ENCODE results near the gene CERS6. TPM values are rescaled to one million over a fixed set of nuclear protein-coding genes. Genes with fewer than 3 reads are reported as not detected.
A peak's percentile ranks its signal among the peaks of the same experiment; 100 is the strongest.

The CERS6 gene
- total RNA-seq, 4 donors from 2014 or later, result 42.3 to 62.1 (median 50.6) TPM

DNA sequence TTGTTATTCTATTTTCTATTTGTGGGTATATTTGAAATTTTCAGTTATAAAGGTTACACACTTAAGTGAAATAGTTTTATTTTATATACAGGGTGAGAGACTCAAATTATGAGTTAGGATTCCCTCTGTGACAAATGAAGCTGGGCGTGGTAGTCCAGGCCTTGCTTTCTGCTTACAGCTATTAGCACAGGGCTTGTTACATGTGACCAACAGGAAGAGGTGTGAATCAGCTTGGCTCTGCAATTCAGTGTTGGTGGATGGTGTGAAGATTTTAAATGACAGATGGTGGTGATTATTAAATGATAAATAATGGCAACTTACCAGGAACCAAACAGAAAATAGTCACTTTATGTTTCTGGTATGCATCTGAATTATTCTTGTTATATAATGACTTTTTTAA is 282.0 kb downstream of the CERS6 start:
- Histone ChIP-seq H3K4me3 (no peak overlapping the region), H3K27ac (no peak overlapping the region), H3K4me1 (no peaks in the 10 kb centered on the region), H3K27me3 (no peaks in the 10 kb centered on the region), H3K36me3 (no peaks in the 10 kb centered on the region), H3K9me3 (no peaks in the 10 kb centered on the region)
- intact Hi-C loops (cut with DNase I; ENCODE audit: low total_unique reads) (no loop called here), in situ Hi-C loops (cut with MboI; ENCODE audit: low pct_ligation_motif_present in 1 of 4, low pct_unique_long_range_greater_than_20kb in 1 of 4, low sequenced_read_pairs in 3 of 4) (no loop called here)
- DNase-seq, result peak; percentile 14
- WGBS, 2 donors (ENCODE audit: low coverage in 1 of 2), result 90 to 93% methylated on average over 1 of the region's 1 CpG
- TF ChIP-seq, protein P1, sequence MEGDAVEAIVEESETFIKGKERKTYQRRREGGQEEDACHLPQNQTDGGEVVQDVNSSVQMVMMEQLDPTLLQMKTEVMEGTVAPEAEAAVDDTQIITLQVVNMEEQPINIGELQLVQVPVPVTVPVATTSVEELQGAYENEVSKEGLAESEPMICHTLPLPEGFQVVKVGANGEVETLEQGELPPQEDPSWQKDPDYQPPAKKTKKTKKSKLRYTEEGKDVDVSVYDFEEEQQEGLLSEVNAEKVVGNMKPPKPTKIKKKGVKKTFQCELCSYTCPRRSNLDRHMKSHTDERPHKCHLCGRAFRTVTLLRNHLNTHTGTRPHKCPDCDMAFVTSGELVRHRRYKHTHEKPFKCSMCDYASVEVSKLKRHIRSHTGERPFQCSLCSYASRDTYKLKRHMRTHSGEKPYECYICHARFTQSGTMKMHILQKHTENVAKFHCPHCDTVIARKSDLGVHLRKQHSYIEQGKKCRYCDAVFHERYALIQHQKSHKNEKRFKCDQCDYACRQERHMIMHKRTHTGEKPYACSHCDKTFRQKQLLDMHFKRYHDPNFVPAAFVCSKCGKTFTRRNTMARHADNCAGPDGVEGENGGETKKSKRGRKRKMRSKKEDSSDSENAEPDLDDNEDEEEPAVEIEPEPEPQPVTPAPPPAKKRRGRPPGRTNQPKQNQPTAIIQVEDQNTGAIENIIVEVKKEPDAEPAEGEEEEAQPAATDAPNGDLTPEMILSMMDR (IDR thresholded peaks at IDR 0.05), result no peak
- TF ChIP-seq POLR2A (IDR thresholded peaks at IDR 0.05) (no peak), EP300 (IDR thresholded peaks at IDR 0.05; ENCODE audit: low read depth) (no peak), POLR2AphosphoS5 (IDR thresholded peaks at IDR 0.05) (no peak)

DNA sequence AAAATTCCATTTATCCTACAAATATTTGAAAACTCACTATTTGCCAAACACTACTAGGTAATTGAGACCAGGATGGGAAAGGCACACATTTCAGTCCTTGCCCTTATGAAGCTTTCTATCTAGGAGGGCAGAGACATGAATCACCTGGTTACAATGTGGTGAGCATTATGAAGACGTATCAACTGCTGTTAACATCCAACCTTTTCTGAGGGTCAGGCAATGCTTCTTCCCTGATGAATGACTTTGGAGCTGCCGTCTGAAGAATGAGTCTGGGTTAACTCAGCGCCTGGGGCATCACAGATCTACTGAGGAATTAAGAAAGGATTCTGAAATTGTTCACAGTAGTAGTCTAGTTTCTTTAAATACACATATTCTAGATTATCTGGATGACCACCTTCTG is 284.3 kb downstream of the CERS6 start:
- Histone ChIP-seq H3K27ac (no peak overlapping the region), H3K4me1 (no peaks in the 10 kb centered on the region), H3K4me3 (no peak overlapping the region), H3K36me3 (no peaks in the 10 kb centered on the region), H3K9me3 (no peaks in the 10 kb centered on the region), H3K27me3 (no peaks in the 10 kb centered on the region)
- TF ChIP-seq, protein P1 (IDR thresholded peaks at IDR 0.05), result no peak
- TF ChIP-seq POLR2A (IDR thresholded peaks at IDR 0.05) (no peak), POLR2AphosphoS5 (IDR thresholded peaks at IDR 0.05) (no peak), EP300 (IDR thresholded peaks at IDR 0.05; ENCODE audit: low read depth) (no peak)
- intact Hi-C loops (cut with DNase I; ENCODE audit: low total_unique reads), result no loop called here
- in situ Hi-C loops (cut with MboI; ENCODE audit: low pct_ligation_motif_present in 1 of 4, low pct_unique_long_range_greater_than_20kb in 1 of 4, low sequenced_read_pairs in 3 of 4), result no loop called here
- 91 to 92% methylated on average over 3 of the region's 3 CpGs for WGBS, 2 donors (ENCODE audit: low coverage in 1 of 2)
- DNase-seq, result no peak

DNA sequence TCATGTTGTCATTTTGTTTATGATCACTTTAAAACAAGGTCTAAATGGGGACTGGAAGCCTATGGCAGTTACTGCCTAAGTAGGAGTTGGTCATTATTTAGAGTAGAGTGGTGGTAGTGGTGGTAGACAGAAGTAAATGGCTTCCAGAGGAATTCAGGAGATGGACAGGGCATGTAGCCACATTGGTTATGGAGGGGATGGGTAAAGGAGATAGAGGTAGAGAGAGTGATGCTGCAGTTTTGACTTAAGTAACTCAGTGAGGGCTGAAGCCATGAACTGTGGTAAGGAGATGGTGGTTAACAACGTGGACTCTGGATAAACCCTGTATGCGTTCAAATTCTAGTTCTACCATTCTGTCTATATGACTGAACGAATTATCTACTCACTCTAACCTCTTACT is 284.7 kb downstream of the CERS6 start:
- intact Hi-C loops (cut with DNase I; ENCODE audit: low total_unique reads) (no loop called here), in situ Hi-C loops (cut with MboI; ENCODE audit: low pct_ligation_motif_present in 1 of 4, low pct_unique_long_range_greater_than_20kb in 1 of 4, low sequenced_read_pairs in 3 of 4) (no loop called here)
- no peaks in the 10 kb centered on the region for H3K36me3 ChIP-seq
- no peak overlapping the region for H3K4me3 ChIP-seq
- 67 to 84% methylated on average over 2 to 3 of the region's 3 CpGs for WGBS, 2 donors (ENCODE audit: low coverage in 1 of 2)
- H3K27ac ChIP-seq, result no peak overlapping the region
- no peaks in the 10 kb centered on the region for H3K9me3 ChIP-seq
- H3K4me1 ChIP-seq, result no peaks in the 10 kb centered on the region
- no peaks in the 10 kb centered on the region for H3K27me3 ChIP-seq
- no peak for TF ChIP-seq EP300 (IDR thresholded peaks at IDR 0.05; ENCODE audit: low read depth)
- TF ChIP-seq POLR2A (IDR thresholded peaks at IDR 0.05), result no peak
- TF ChIP-seq, protein P1 (IDR thresholded peaks at IDR 0.05), result no peak
- no peak for TF ChIP-seq POLR2AphosphoS5 (IDR thresholded peaks at IDR 0.05)
- no peak for DNase-seq

DNA sequence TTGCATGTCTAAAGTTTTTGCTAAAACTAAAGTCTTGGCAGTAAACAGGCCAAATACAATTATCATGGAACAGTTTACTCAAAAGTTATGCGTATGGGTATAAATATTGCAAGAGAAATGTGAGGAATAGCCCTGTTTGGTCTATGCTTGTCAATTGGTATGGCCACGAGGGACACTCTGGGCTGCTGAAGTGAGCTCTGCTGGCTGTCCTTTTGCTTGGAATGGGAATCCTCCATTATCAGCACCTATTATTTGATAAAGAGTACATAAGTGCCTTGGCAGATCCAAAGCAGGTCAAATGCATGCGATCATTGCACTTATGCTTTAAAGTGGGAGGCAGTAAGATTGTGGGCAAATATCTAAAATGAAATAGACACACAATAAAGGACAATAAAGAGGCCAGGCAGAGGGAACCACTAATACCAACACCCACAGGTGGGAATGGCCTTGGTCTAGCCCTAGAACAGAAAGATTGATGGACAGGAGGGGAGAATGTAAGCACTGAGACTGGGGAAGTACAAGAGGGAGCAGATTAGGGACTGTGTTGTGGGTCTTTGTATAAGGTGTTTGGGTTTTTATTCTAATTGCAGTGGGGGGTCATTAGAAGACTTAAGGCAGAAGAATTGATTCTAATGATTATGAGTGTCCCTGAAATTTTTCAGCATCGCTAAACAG is 286.3 kb downstream of the CERS6 start:
- TF ChIP-seq POLR2AphosphoS5 (IDR thresholded peaks at IDR 0.05), result no peak
- TF ChIP-seq POLR2A (IDR thresholded peaks at IDR 0.05), result no peak
- TF ChIP-seq, protein P1 (IDR thresholded peaks at IDR 0.05), result no peak
- no peak for TF ChIP-seq EP300 (IDR thresholded peaks at IDR 0.05; ENCODE audit: low read depth)
- 86 to 89% methylated on average over 4 of the region's 4 CpGs for WGBS, 2 donors (ENCODE audit: low coverage in 1 of 2)
- in situ Hi-C loops (cut with MboI; ENCODE audit: low pct_ligation_motif_present in 1 of 4, low pct_unique_long_range_greater_than_20kb in 1 of 4, low sequenced_read_pairs in 3 of 4), result no loop called here
- no peaks in the 10 kb centered on the region for H3K9me3 ChIP-seq
- no peaks in the 10 kb centered on the region for H3K4me1 ChIP-seq
- no peak for DNase-seq
- H3K27ac ChIP-seq, result no peak overlapping the region
- no peaks in the 10 kb centered on the region for H3K27me3 ChIP-seq
- no peaks in the 10 kb centered on the region for H3K36me3 ChIP-seq
- no peak overlapping the region for H3K4me3 ChIP-seq
- intact Hi-C loops (cut with DNase I; ENCODE audit: low total_unique reads), result no loop called here

Data from transverse colon (tissue), 4 donors.